Upper lobe of right lung (tissue), 1 donor: ENCODE results near the gene PROZ. TPM values are rescaled to one million over a fixed set of nuclear protein-coding genes. Genes with fewer than 3 reads are reported as not detected.
A peak's percentile ranks its signal among the peaks of the same experiment; 100 is the strongest.

Source experiments
- ATAC-seq: fragments of 200-7000 bp; cut with Tn5 transposase; one replicate; pipeline ENCODE4 v1.9.1; 2020; ENCODE audit warnings: mild to moderate bottlenecking, moderate library complexity
- DNase-seq: peaks from one replicate; pipeline ENCODE4 v3.0.0-alpha.2; 2020
- H3K27ac ChIP-seq: fragments of 200-600 bp; one replicate; pipeline ENCODE4 v1.8.0; 2022
- H3K27me3 ChIP-seq: fragments of 200-600 bp; one replicate; pipeline ENCODE4 v1.8.0; 2022; ENCODE audit warnings: mild to moderate bottlenecking
- H3K36me3 ChIP-seq: fragments of 200-600 bp; one replicate; pipeline ENCODE4 v1.8.0; 2022
- H3K4me1 ChIP-seq: fragments of 200-600 bp; one replicate; pipeline ENCODE4 v1.8.0; 2022
- H3K4me3 ChIP-seq: fragments of 200-600 bp; one replicate; pipeline ENCODE4 v1.8.0; 2022; ENCODE audit warnings: mild to moderate bottlenecking
- H3K9me3 ChIP-seq: fragments of 200-600 bp; one replicate; pipeline ENCODE4 v1.8.0; 2022
- intact Hi-C: fragments of 100-400 bp; cut with DNase I; formaldehyde crosslinking; loops from one replicate; pipeline ENCODE4 v1.11.0; 2022
- total RNA-seq: library from RNA; stranded (reverse); fragmentation: NEBNext Ultra II Directional; extraction: Animal tissue kit (Norgen Biotek cat#: 25700); gene quantifications from one replicate; pipeline ENCODE4 v1.2.1, GENCODE V29; 2021
- TF ChIP-seq, protein P1 (sequence below): fragments of 200-600 bp; IDR thresholded peaks from one replicate; pipeline ENCODE4 v1.8.0; 2022; ENCODE audit warnings: antibody characterized with exemption
- donor health status: DM: no; HTN: yes; CAD: no; lungs with severe emphysema.

Gene PROZ
- total RNA-seq, 1 donor from 2014 or later: not detected

DNA sequence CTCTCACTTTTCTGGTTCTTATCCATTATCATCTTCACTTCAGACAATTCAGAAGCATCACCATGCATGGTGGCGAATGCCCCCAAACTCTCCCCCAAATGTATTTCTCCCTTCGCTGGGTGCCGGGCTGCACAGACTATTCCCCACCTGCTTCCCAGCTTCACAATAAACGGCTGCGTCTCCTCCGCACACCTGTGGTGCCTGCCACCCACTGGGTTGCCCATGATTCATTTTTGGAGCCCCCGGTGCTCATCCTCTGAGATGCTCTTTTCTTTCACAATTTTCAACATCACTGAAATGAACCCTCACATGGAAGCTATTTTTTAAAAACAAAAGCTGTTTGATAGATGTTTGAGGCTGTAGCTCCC lies 38.6 kb upstream of the PROZ start:
- no peaks in the 10 kb centered on the region for H3K9me3 ChIP-seq
- no peaks in the 10 kb centered on the region for H3K4me1 ChIP-seq
- no peak for DNase-seq
- H3K27ac ChIP-seq: no peak overlapping the region
- intact Hi-C loops: no loop called here
- H3K27me3 ChIP-seq: no peaks in the 10 kb centered on the region
- no peak overlapping the region for H3K4me3 ChIP-seq
- no peak for ATAC-seq
- no peaks in the 10 kb centered on the region for H3K36me3 ChIP-seq
- TF ChIP-seq, protein P1, sequence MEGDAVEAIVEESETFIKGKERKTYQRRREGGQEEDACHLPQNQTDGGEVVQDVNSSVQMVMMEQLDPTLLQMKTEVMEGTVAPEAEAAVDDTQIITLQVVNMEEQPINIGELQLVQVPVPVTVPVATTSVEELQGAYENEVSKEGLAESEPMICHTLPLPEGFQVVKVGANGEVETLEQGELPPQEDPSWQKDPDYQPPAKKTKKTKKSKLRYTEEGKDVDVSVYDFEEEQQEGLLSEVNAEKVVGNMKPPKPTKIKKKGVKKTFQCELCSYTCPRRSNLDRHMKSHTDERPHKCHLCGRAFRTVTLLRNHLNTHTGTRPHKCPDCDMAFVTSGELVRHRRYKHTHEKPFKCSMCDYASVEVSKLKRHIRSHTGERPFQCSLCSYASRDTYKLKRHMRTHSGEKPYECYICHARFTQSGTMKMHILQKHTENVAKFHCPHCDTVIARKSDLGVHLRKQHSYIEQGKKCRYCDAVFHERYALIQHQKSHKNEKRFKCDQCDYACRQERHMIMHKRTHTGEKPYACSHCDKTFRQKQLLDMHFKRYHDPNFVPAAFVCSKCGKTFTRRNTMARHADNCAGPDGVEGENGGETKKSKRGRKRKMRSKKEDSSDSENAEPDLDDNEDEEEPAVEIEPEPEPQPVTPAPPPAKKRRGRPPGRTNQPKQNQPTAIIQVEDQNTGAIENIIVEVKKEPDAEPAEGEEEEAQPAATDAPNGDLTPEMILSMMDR: no peak

DNA sequence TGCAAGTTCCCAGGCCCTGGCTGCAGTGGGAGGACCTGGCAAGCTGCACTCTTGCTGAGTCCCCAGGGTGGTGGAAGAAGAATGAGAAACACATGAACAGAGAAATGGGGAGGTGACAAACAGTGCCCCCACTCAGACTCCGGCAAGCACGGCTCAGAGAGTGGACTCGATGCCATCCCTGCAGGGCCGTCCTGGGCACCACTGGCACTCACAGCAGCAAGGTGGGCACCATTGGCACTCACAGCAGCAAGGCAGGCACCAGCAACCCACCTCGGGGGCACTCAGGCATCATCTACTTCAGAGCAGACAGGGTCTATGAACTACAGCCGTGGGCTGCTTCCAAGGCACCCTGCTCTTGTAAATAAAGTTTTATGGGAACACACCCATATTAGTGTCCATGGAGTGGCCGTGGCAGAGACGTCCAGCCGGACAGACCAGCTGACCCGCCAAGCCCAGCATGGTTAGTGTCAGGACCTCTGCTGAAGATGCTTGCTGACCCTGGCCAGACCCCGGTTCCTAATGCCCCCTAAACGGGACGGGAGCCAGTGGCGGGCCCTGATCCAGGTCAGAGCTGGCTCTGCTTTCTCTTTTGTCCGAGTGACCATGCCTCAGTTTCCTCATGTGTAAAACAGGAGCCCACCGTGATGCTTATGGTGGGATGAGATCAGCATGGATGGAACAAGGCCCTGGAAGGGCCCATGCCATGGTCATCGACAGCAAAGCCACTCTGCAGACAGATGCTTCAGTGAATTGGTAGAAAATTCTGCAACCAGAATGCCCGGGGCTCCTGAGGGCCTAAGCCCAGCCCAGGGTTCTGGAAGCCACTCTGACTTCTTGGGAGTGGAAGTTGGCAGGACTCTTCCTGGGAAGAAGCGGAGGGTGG lies 37.9 kb upstream of the PROZ start:
- no peak for DNase-seq
- Histone ChIP-seq H3K4me1 (no peaks in the 10 kb centered on the region), H3K27ac (no peak overlapping the region), H3K4me3 (no peak overlapping the region), H3K27me3 (no peaks in the 10 kb centered on the region), H3K36me3 (no peaks in the 10 kb centered on the region), H3K9me3 (no peaks in the 10 kb centered on the region)
- intact Hi-C loops: no loop called here
- TF ChIP-seq, protein P1: no peak
- ATAC-seq: no peak

DNA sequence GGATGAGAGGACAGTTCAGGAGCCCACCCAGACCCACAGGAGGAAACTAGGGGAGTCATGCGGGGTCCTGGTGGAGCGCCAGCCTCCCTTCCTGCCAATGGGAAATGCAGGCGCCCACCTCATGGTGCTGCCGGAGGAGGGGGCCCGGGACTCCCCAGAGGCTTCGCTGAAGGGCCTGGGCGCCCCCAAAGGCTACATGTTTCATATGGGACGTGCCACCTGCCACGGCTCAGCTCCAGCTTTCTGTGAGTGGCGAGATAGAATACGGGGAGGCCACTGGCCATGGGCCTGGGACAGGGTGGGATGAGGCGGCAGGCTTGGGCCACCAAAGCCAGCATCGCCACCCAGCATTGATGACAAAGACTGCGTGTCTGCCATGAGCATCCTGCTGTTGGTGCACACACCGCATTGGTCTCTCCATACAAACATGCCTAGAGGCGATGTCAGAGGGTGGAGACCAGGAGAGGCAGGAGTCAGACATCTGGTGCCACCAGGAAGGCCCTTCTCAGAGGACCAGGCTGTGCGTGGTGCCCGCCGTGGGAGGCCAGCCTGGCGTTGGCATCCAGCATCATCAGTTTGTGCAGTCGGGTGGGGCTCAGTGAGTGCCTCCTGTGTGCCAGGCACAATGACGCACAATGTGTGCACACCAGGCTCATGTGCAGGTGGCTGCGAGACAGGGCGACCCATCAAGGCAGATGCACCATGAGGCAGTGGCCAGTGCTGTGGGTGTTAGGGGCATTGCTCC lies 37.1 kb upstream of the PROZ start:
- Histone ChIP-seq H3K36me3 (no peaks in the 10 kb centered on the region), H3K27me3 (no peaks in the 10 kb centered on the region), H3K9me3 (no peaks in the 10 kb centered on the region), H3K27ac (no peak overlapping the region), H3K4me3 (no peak overlapping the region), H3K4me1 (no peaks in the 10 kb centered on the region)
- ATAC-seq (no peak), DNase-seq (no peak)
- intact Hi-C loops: no loop called here
- TF ChIP-seq, protein P1: no peak

DNA sequence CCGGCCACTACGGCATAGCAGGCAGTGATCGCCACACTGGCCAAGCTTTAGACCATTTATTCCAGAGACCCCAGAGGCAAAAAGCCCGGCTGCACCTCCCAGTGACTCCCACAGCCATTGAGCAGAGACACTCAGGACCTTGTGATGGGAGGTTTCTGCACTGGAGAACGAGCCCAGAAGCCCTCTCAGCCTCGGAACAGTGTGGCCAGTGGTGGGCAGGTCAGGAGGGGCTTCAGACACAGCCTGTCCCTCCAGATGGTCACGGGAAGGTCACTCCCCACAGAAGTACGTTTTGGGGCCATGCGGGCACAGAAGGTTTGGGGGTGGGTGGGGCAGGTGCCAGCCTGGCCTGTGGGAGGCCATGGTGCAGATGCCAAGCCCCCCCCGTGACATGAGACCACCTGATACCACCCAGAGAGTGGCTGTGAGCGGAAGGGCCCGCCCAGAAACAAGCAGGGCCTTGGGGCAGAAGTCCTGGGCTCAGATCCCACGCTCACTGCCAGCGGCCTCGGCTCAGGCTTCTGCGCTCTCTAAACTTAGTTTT lies 36.4 kb upstream of the PROZ start:
- Histone ChIP-seq H3K27ac (peak overlapping the region; percentile 66), H3K36me3 (no peaks in the 10 kb centered on the region), H3K9me3 (no peaks in the 10 kb centered on the region), H3K4me1 (no peaks in the 10 kb centered on the region), H3K27me3 (no peaks in the 10 kb centered on the region), H3K4me3 (peak overlapping the region; percentile 38)
- ATAC-seq (no peak), DNase-seq (no peak)
- TF ChIP-seq, protein P1: no peak
- intact Hi-C loops: no loop called here

DNA sequence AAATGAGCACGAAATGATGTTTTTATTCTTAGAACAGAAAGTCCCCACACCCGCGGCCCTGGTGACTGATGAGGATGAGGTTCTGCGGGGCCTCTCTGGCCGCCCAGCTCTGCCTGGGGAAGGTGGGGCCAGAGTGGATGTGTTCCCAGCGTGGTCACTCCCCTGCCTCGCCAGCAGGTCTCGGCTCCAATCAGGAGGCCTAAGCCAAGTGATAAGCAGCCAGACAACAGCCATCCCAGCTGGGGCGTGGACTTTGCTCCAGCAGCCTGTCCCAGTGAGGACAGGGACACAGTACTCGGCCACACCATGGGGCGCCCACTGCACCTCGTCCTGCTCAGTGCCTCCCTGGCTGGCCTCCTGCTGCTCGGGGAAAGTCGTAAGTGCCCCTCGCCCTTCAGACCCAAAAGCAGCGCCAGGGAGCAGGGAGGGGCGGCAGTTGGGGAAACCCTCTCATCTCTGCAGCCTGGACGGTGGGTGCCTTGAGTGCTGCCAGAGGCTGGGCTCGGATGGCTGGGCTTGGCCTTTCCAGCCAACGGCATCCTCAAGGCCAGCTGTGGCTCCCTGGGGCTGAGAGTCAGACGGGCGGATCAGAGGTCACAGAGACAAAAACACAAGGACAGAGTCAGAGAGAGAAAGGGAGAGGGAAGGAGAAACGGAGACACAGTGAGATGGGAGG lies 35.8 kb upstream of the PROZ start, which contains the start of gene F10:
Gene F10, plus strand, starts transcription at position 250 of the 676 bp plus-strand sequence. Its CDS starts 57 bp downstream, at position 307.
- Histone ChIP-seq H3K36me3 (no peaks in the 10 kb centered on the region), H3K4me3 (peak within 1 kb of the TSS; percentile 38), H3K9me3 (no peaks in the 10 kb centered on the region), H3K27ac (peak within 1 kb of the TSS; percentile 66), H3K4me1 (no peaks in the 10 kb centered on the region), H3K27me3 (no peaks in the 10 kb centered on the region)
- TF ChIP-seq, protein P1: no peak
- intact Hi-C loops: no loop called here
- peak; percentile 49 for ATAC-seq
- DNase-seq: peak; percentile 68
